SU-DHL-6 (cell line): ENCODE data around the gene SOX30.
A peak's percentile ranks its signal among the peaks of the same experiment; 100 is the strongest.

Experiments
- H2AFZ ChIP-seq: fragments of 200-600 bp; sonication (generic); 2 replicates; pipeline ENCODE4 v1.6.1; 2014; ENCODE audit warnings: low read depth, mild to moderate bottlenecking, moderate library complexity, mixed read lengths, antibody characterized with exemption, low read length; ENCODE audit not compliant: severe bottlenecking
- H3F3A ChIP-seq: fragments of 200-600 bp; shearing (Covaris generic); 2 replicates; pipeline ENCODE4 v1.6.0; 2016; ENCODE audit warnings: antibody characterized with exemption, mild to moderate bottlenecking; ENCODE audit not compliant: insufficient read depth
- H3K27ac ChIP-seq: fragments of 200-600 bp; sonication (generic); 2 replicates; pipeline ENCODE4 v1.5.1; 2016; ENCODE audit warnings: low read depth, mild to moderate bottlenecking, low read length, moderate library complexity, mixed read lengths
- H3K27me3 ChIP-seq: fragments of 200-600 bp; sonication (generic), shearing (Covaris generic); 2 replicates; pipeline ENCODE4 v1.6.0; 2014; ENCODE audit warnings: mild to moderate bottlenecking, low read length
- H3K36me3 ChIP-seq: fragments of 200-600 bp; sonication (generic); 2 replicates; pipeline ENCODE4 v1.6.1; 2014; ENCODE audit warnings: mild to moderate bottlenecking, low read length, mixed read lengths
- H3K4me2 ChIP-seq: fragments of 300-600, 200-600 bp; shearing (Covaris generic), sonication (generic); 2 replicates; pipeline ENCODE4 v1.6.0; 2014; ENCODE audit warnings: low read length, low read depth, mild to moderate bottlenecking; ENCODE audit not compliant: poor library complexity, severe bottlenecking
- H3K4me3 ChIP-seq: fragments of 200-600 bp; sonication (generic); 2 replicates; pipeline ENCODE4 v1.5.1; 2014; ENCODE audit warnings: antibody characterized with exemption, low read length, mild to moderate bottlenecking, mixed read lengths; ENCODE audit not compliant: insufficient read depth, poor library complexity, severe bottlenecking
- H3K79me2 ChIP-seq: fragments of 200-600 bp; sonication (generic); 2 replicates; pipeline ENCODE4 v1.6.1; 2014; ENCODE audit warnings: mild to moderate bottlenecking, low read length, moderate library complexity; ENCODE audit not compliant: insufficient read depth
- H3K9ac ChIP-seq: fragments of 200-600 bp; sonication (generic); 2 replicates; pipeline ENCODE4 v1.7.0; 2014; ENCODE audit warnings: mild to moderate bottlenecking, low read length
- H3K9me2 ChIP-seq: fragments of 200-600 bp; sonication (generic); replicated peaks from 2 replicates; pipeline ENCODE4 v1.6.1; 2014; ENCODE audit warnings: low read length; ENCODE audit not compliant: insufficient read depth
- H3K9me3 ChIP-seq: fragments of 200-600 bp; sonication (generic); 2 replicates; pipeline ENCODE4 v1.6.1; 2014; ENCODE audit warnings: low read length, mixed read lengths; ENCODE audit not compliant: insufficient read depth
- H4K20me1 ChIP-seq: fragments of 200-600 bp; sonication (generic); 2 replicates; pipeline ENCODE4 v1.6.1; 2014; ENCODE audit warnings: low read depth, mild to moderate bottlenecking, antibody characterized with exemption, low read length, moderate library complexity, mixed read lengths
- CTCF ChIP-seq: fragments of 200-600 bp; sonication (generic); IDR thresholded peaks from one replicate; pipeline ENCODE4 v1.5.1; 2017; ENCODE audit warnings: antibody characterized with exemption, mild to moderate bottlenecking, low read length, moderate library complexity; ENCODE audit not compliant: insufficient read depth, poor library complexity, severe bottlenecking
- EZH2phosphoT487 ChIP-seq: fragments of 200-600 bp; sonication (generic), shearing (Covaris generic); conservative IDR thresholded peaks from 2 replicates; pipeline ENCODE4 v1.6.1; 2018; ENCODE audit warnings: mild to moderate bottlenecking, antibody characterized with exemption, low read length, moderate library complexity, mixed read lengths

Gene SOX30

DNA sequence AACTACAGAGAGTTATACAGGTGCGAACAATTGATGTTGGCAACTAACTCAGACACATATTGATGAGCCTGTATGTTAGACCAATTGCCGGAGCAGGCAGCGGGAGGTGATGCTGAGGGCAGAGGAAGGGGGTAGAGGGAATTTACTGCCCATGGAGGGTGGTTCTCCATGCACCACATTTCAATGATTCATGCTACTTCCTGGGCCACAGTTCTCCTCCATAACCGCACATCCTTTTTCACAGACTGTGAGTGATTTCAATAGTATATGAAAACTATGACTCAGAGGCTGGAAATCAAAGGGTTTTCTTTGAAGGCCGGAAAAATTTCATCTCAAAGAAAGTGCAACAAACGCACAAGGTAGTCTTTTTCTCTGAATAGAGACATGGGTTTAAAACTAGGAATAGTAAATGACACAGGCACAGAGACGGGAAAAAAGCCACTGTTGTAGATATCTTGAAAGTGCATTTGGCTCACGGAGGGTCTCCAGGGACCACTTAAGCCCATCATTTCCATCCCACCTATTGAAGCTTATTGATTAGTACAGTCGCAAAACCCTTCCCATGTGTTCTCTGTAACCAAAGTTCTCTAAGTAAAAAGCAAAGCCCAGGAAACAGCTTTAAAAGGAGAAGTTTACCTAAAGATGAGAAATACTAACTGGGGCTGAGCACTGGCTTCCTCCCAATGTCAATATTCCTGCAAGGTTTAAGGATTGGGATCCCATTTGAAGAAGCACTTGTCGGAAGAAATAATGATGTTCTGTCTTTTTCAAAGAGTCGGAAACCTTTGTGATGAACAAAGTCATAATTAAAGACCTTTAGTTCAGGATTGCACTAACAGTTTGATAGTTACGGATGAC, 48.7 kb downstream of the SOX30 start:
- Histone ChIP-seq H3K9ac (no peak overlapping the region), H3K27ac (no peak overlapping the region), H3K4me2 (no peak overlapping the region), H3F3A (0 out of 2 replicates have a peak, but pooled peaks cover 5% of the 10 kb centered on the region), H3K79me2 (no peaks in the 10 kb centered on the region), H3K36me3 (no peaks in the 10 kb centered on the region), H3K9me3 (no peaks in the 10 kb centered on the region), H3K9me2 (no peaks in the 10 kb centered on the region), H2AFZ (peak overlapping the region; percentile 27), H4K20me1 (no peaks in the 10 kb centered on the region), H3K4me3 (no peak overlapping the region), H3K27me3 (no peaks in the 10 kb centered on the region)
- TF ChIP-seq EZH2phosphoT487 (no peak), CTCF (no peak)

- Histone ChIP-seq H3K9ac (no peak overlapping the region), H3K36me3 (no peaks in the 10 kb centered on the region), H2AFZ (peak overlapping the region; percentile 27), H3F3A (0 out of 2 replicates have a peak, but pooled peaks cover 5% of the 10 kb centered on the region), H3K9me3 (no peaks in the 10 kb centered on the region), H3K79me2 (no peaks in the 10 kb centered on the region), H3K4me2 (peak overlapping the region; percentile 8), H3K9me2 (no peaks in the 10 kb centered on the region), H3K27ac (no peak overlapping the region), H3K27me3 (no peaks in the 10 kb centered on the region), H3K4me3 (no peak overlapping the region), H4K20me1 (no peaks in the 10 kb centered on the region)
- TF ChIP-seq EZH2phosphoT487 = no peak
These were observed 49.7 kb downstream of the SOX30 start for GRCh38 chr5:157602505-157602904.

DNA sequence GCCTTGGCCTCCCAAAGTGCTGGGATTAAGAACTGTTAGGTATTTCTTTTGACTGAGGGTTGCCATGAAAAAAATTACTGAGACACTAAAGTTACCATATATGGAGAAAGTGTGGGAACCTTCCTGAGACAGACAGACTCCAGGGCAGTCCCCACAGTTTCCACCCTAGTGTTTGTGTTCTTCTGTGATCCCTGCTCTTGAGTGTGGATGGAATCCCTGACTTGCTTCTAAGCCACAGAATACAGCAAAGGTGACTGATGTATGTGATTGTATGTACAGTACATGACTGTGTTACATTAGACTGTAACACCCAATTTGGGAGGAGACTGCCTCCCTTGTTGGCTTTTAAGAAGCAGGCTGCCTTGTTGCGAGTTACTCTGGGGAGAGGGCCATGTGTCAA, 52.0 kb downstream of the SOX30 start:
- H4K20me1 ChIP-seq = no peaks in the 10 kb centered on the region
- TF ChIP-seq EZH2phosphoT487 (no peak), CTCF (no peak)
- H3K79me2 ChIP-seq = no peaks in the 10 kb centered on the region
- no peak overlapping the region for H3K4me2 ChIP-seq
- no peaks in the 10 kb centered on the region for H3K27me3 ChIP-seq
- H3F3A ChIP-seq = 0 out of 2 replicates have a peak, but pooled peaks cover 8% of the 10 kb centered on the region
- no peak overlapping the region for H3K27ac ChIP-seq
- H2AFZ ChIP-seq = no peak overlapping the region
- H3K9ac ChIP-seq = no peak overlapping the region
- H3K4me3 ChIP-seq = no peak overlapping the region
- no peaks in the 10 kb centered on the region for H3K9me2 ChIP-seq
- H3K9me3 ChIP-seq = no peaks in the 10 kb centered on the region
- no peaks in the 10 kb centered on the region for H3K36me3 ChIP-seq

- Histone ChIP-seq H3F3A (0 out of 2 replicates have a peak, but pooled peaks cover 10% of the 10 kb centered on the region), H3K9ac (no peak overlapping the region), H3K79me2 (no peaks in the 10 kb centered on the region), H3K9me3 (no peaks in the 10 kb centered on the region), H3K4me3 (no peak overlapping the region), H4K20me1 (no peaks in the 10 kb centered on the region), H3K9me2 (no peaks in the 10 kb centered on the region), H3K27ac (no peak overlapping the region), H3K36me3 (no peaks in the 10 kb centered on the region), H3K27me3 (no peaks in the 10 kb centered on the region), H3K4me2 (no peak overlapping the region), H2AFZ (no peak overlapping the region)
- TF ChIP-seq EZH2phosphoT487 (no peak), CTCF (no peak)
These were observed 52.7 kb downstream of the SOX30 start for GRCh38 chr5:157599565-157599964.
